OCI-LY3 (cell line): ENCODE measurements around the gene FBN3.
"Not testable (repeated sequence)": the region's sequence is repeated elsewhere in the genome, so short reads cannot be mapped to it uniquely, and the experiment has no call there.

Experiments
- EZH2phosphoT487 ChIP-seq: fragments of 200-600 bp; shearing (Covaris generic); IDR thresholded peaks from 2 replicates; pipeline ENCODE4 v1.6.1; 2018; ENCODE audit warnings: antibody characterized with exemption, mixed run types, low read depth
- TF ChIP-seq, protein P1 (sequence below): fragments of 200-600, 300-600 bp; sonication (generic); IDR thresholded peaks from 2 replicates; pipeline ENCODE4 v1.5.1; 2014; ENCODE audit warnings: antibody characterized with exemption, low read length, low read depth

DNA sequence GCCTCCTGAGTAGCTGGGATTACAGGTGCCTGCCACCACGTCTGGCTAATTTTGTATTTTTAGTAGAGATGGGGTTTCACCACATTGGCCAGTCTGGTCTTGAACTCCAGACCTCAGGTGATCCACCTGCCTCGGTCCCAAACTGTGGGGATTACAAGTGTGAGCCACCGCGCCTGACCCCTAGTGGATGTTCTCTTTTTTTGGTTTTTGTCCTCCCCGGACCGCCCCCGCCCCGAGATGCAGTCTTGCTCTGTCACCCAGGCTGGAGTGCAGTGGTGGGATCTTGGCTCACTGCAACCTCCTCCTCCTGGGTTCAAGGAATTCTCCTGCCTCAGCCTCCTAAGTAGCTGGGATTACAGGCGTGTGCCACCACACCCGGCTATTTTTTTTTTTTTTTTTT lies 4.6 kb upstream of the FBN3 start:
- TF ChIP-seq, protein P1, sequence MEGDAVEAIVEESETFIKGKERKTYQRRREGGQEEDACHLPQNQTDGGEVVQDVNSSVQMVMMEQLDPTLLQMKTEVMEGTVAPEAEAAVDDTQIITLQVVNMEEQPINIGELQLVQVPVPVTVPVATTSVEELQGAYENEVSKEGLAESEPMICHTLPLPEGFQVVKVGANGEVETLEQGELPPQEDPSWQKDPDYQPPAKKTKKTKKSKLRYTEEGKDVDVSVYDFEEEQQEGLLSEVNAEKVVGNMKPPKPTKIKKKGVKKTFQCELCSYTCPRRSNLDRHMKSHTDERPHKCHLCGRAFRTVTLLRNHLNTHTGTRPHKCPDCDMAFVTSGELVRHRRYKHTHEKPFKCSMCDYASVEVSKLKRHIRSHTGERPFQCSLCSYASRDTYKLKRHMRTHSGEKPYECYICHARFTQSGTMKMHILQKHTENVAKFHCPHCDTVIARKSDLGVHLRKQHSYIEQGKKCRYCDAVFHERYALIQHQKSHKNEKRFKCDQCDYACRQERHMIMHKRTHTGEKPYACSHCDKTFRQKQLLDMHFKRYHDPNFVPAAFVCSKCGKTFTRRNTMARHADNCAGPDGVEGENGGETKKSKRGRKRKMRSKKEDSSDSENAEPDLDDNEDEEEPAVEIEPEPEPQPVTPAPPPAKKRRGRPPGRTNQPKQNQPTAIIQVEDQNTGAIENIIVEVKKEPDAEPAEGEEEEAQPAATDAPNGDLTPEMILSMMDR = peak; percentile 31
- not testable (repeated sequence) for TF ChIP-seq EZH2phosphoT487
